Neural crest cell (in vitro differentiated cells): ENCODE data around the gene HESX1. TPM values are rescaled to one million over a fixed set of nuclear protein-coding genes. Genes with fewer than 3 reads are reported as not detected.

Experiments
- DNase-seq: peaks from one replicate; pipeline ENCODE4 v3.0.0; 2021; ENCODE audit warnings: low read depth, mixed read lengths, low spot score
- H3K27ac Mint-ChIP-seq: one replicate; pipeline ENCODE4 v1.8.0; 2021; ENCODE audit warnings: mild to moderate bottlenecking, mixed read lengths; ENCODE audit not compliant: unreplicated experiment
- H3K27me3 Mint-ChIP-seq: 2 replicates; pipeline ENCODE4 v1.8.0; 2021; ENCODE audit warnings: low read depth, mild to moderate bottlenecking, mixed read lengths
- H3K36me3 Mint-ChIP-seq: 2 replicates; pipeline ENCODE4 v1.8.0; 2021; ENCODE audit warnings: low read depth, mild to moderate bottlenecking, mixed read lengths
- H3K4me1 Mint-ChIP-seq: 2 replicates; pipeline ENCODE4 v1.8.0; 2021; ENCODE audit warnings: mixed read lengths
- H3K4me3 Mint-ChIP-seq: one replicate; pipeline ENCODE4 v1.8.0; 2021; ENCODE audit warnings: mild to moderate bottlenecking, mixed read lengths
- H3K9me3 Mint-ChIP-seq: 2 replicates; pipeline ENCODE4 v1.8.0; 2021; ENCODE audit warnings: mixed read lengths
- CTCF ChIP-seq: fragments of 200-600 bp; sonication (generic); conservative IDR thresholded peaks from 2 replicates; pipeline ENCODE4 v1.5.0; 2021; ENCODE audit warnings: antibody characterized with exemption, mild to moderate bottlenecking
- total RNA-seq: library from RNA; stranded (reverse); gene quantifications from 2 replicates; pipeline ENCODE4 v1.2.1, GENCODE V29; 2021

The HESX1 gene
- total RNA-seq, 1 donor from 2014 or later, result 0.98 TPM

GRCh38 chr3:57163751-57164150, 36.0 kb downstream of the HESX1 start:
- H3K27me3 Mint-ChIP-seq, result peaks cover 3% of the 10 kb centered on the region
- no peak for DNase-seq
- no peaks in the 10 kb centered on the region for H3K36me3 Mint-ChIP-seq
- H3K4me3 Mint-ChIP-seq, result peak overlapping the region; percentile 98
- H3K27ac Mint-ChIP-seq, result no peak overlapping the region
- no peak for TF ChIP-seq CTCF
- no peaks in the 10 kb centered on the region for H3K9me3 Mint-ChIP-seq
- H3K4me1 Mint-ChIP-seq, result peaks cover 71% of the 10 kb centered on the region

- Mint-ChIP-seq H3K27ac (no peak overlapping the region), H3K4me3 (peak overlapping the region; percentile 98), H3K4me1 (peaks cover 83% of the 10 kb centered on the region), H3K9me3 (no peaks in the 10 kb centered on the region), H3K27me3 (peaks cover 3% of the 10 kb centered on the region), H3K36me3 (no peaks in the 10 kb centered on the region)
- no peak for DNase-seq
- TF ChIP-seq CTCF, result no peak
These were observed 37.9 kb downstream of the HESX1 start for GRCh38 chr3:57161915-57162314.

- H3K27ac Mint-ChIP-seq, result no peak overlapping the region
- H3K9me3 Mint-ChIP-seq, result no peaks in the 10 kb centered on the region
- no peaks in the 10 kb centered on the region for H3K36me3 Mint-ChIP-seq
- peak overlapping the region; percentile 63 for H3K4me3 Mint-ChIP-seq
- H3K4me1 Mint-ChIP-seq, result peaks cover 83% of the 10 kb centered on the region
- H3K27me3 Mint-ChIP-seq, result no peaks in the 10 kb centered on the region
- no peak for DNase-seq
- no peak for TF ChIP-seq CTCF
These were observed 38.8 kb downstream of the HESX1 start for GRCh38 chr3:57160765-57161538.

- H3K4me1 Mint-ChIP-seq, result peaks cover 82% of the 10 kb centered on the region
- H3K27me3 Mint-ChIP-seq, result no peaks in the 10 kb centered on the region
- no peaks in the 10 kb centered on the region for H3K9me3 Mint-ChIP-seq
- peak overlapping the region; percentile 81 for H3K27ac Mint-ChIP-seq
- no peak for TF ChIP-seq CTCF
- H3K4me3 Mint-ChIP-seq, result peak overlapping the region; percentile 71
- H3K36me3 Mint-ChIP-seq, result no peaks in the 10 kb centered on the region
- DNase-seq, result no peak
These were observed 39.6 kb downstream of the HESX1 start for GRCh38 chr3:57160076-57160764.

- TF ChIP-seq CTCF, result no peak
- Mint-ChIP-seq H3K4me3 (peak overlapping the region; percentile 72), H3K36me3 (no peaks in the 10 kb centered on the region), H3K9me3 (no peaks in the 10 kb centered on the region), H3K4me1 (peaks cover 91% of the 10 kb centered on the region), H3K27me3 (no peaks in the 10 kb centered on the region), H3K27ac (peak overlapping the region; percentile 4)
- no peak for DNase-seq
These were observed 40.7 kb downstream of the HESX1 start for GRCh38 chr3:57158813-57159738.
